ENCODE data around the gene AUTS2.

- TF ChIP-seq CTCF (IDR thresholded peaks at IDR 0.05) (no peak), POLR2AphosphoS5 (IDR thresholded peaks at IDR 0.05; ENCODE audit: insufficient read depth in 1 of 2, low read depth in 1 of 2) (no peak)
Measured at GRCh38 chr7:70680743-70681468, 1082.6 kb downstream of the AUTS2 start.

Measured in vagina (tissue), 2 donors.